OCI-LY7 (cell line): Measurements from ENCODE around the gene MYLK4. TPM values are rescaled to one million over a fixed set of nuclear protein-coding genes. Genes with fewer than 3 reads are reported as not detected.

Experiments used
- BruUV-seq: library from RNA; stranded (reverse); fragments of 400-500 nt; replicated peaks from 2 replicates; lab custom pipeline; 2021; lab: Mats Ljungman, UMichigan
- CTCF ChIA-PET: fragments of 300-600 bp; sonication (Branson Sonifier 250); formaldehyde crosslinking; loops from one replicate; lab custom pipeline; 2022; ENCODE audit warnings: antibody characterized with exemption; ENCODE audit not compliant: unreplicated experiment; lab: Charles Lee
- POLR2A ChIA-PET: fragments of 300-600 bp; sonication (Branson Sonifier 250); formaldehyde crosslinking; loops from one replicate; lab custom pipeline; 2022; ENCODE audit warnings: antibody characterized with exemption; lab: Charles Lee
- DNase-seq: peaks from one replicate; pipeline ENCODE4 v3.0.0-alpha.2; 2015; ENCODE audit warnings: low spot score
- H2AFZ ChIP-seq: fragments of 200-600 bp; sonication (generic), shearing (Covaris generic); 2 replicates; pipeline ENCODE4 v1.6.1; 2014; ENCODE audit warnings: mild to moderate bottlenecking, antibody characterized with exemption, low read length, moderate library complexity
- H3K27ac ChIP-seq: fragments of 200-600 bp; sonication (generic); 2 replicates; pipeline ENCODE4 v1.5.1; 2014; ENCODE audit warnings: mixed run types, low read depth, mild to moderate bottlenecking, moderate library complexity, low read length, inconsistent platforms; ENCODE audit not compliant: poor library complexity, severe bottlenecking
- H3K36me3 ChIP-seq: fragments of 200-600 bp; sonication (generic); 2 replicates; pipeline ENCODE4 v1.6.1; 2014; ENCODE audit warnings: mild to moderate bottlenecking, antibody characterized with exemption, low read length, moderate library complexity, mixed read lengths; ENCODE audit not compliant: insufficient read depth
- H3K4me1 ChIP-seq: fragments of 200-600 bp; sonication (generic); 2 replicates; pipeline ENCODE4 v1.5.1; 2014; ENCODE audit warnings: mild to moderate bottlenecking, low read length; ENCODE audit not compliant: insufficient read depth, poor library complexity, severe bottlenecking
- H3K4me2 ChIP-seq: fragments of 200-600 bp; sonication (generic); 2 replicates; pipeline ENCODE4 v1.6.1; 2014; ENCODE audit warnings: mild to moderate bottlenecking, low read length
- H3K4me3 ChIP-seq: fragments of 200-600 bp; sonication (generic); 2 replicates; pipeline ENCODE4 v1.5.1; 2014; ENCODE audit warnings: mild to moderate bottlenecking, low read depth, low read length; ENCODE audit not compliant: poor library complexity, severe bottlenecking
- H3K79me2 ChIP-seq: fragments of 200-600 bp; sonication (generic); 2 replicates; pipeline ENCODE4 v1.6.1; 2016; ENCODE audit warnings: low read depth, mild to moderate bottlenecking, low read length, moderate library complexity, mixed read lengths; ENCODE audit not compliant: insufficient read depth
- H3K9me2 ChIP-seq: fragments of 200-600 bp; sonication (generic); 2 replicates; pipeline ENCODE4 v1.6.1; 2016; ENCODE audit warnings: mild to moderate bottlenecking, low read length, mixed read lengths; ENCODE audit not compliant: insufficient read depth
- H3K9me3 ChIP-seq: fragments of 200-600 bp; sonication (generic); 2 replicates; pipeline ENCODE4 v1.6.1; 2014; ENCODE audit warnings: mild to moderate bottlenecking, mixed run types, low read length, mixed read lengths
- H4K20me1 ChIP-seq: fragments of 200-600 bp; sonication (generic); 2 replicates; pipeline ENCODE4 v1.6.1; 2014; ENCODE audit warnings: mild to moderate bottlenecking, antibody characterized with exemption, low read length, moderate library complexity, mixed read lengths; ENCODE audit not compliant: insufficient read depth
- CTCF ChIP-seq: fragments of 200-600 bp; sonication (generic); conservative IDR thresholded peaks from 2 replicates; pipeline ENCODE4 v1.5.1; 2014; ENCODE audit warnings: mild to moderate bottlenecking, antibody characterized with exemption, low read length, moderate library complexity, mixed read lengths
- EZH2phosphoT487 ChIP-seq: fragments of 200-600 bp; sonication (generic); IDR thresholded peaks from 2 replicates; pipeline ENCODE4 v1.6.1; 2018; ENCODE audit warnings: low read depth, borderline replicate concordance, mild to moderate bottlenecking, mixed run types, antibody characterized with exemption, low read length, moderate library complexity, mixed read lengths
- intact Hi-C: fragments of 100-400 bp; cut with micrococcal nuclease; formaldehyde crosslinking; loops from one replicate; pipeline ENCODE4 v1.10.0; 2022; ENCODE audit not compliant: unreplicated experiment
- total RNA-seq, 2 experiments: library from RNA; depleted of rRNA in 1 of 2; stranded (reverse); fragments of >200 nt in 1 of 2; shearing (Covaris generic) in 1 of 2; gene quantifications; 2 replicates each; pipeline ENCODE4 v1.2.3, GENCODE V29; 2014 to 2022

Gene MYLK4
- total RNA-seq, 2 experiments from 2014 or later: 0.16 to 0.36 TPM

GRCh38 chr6:2656460-2657079 is 94.2 kb downstream of the MYLK4 start:
- no peaks in the 10 kb centered on the region for H3K4me1 ChIP-seq
- H3K4me2 ChIP-seq: no peak overlapping the region
- no TSS peak for BruUV-seq
- no peak overlapping the region for H3K27ac ChIP-seq
- no peaks in the 10 kb centered on the region for H3K9me2 ChIP-seq
- H3K9me3 ChIP-seq: no peaks in the 10 kb centered on the region
- H3K36me3 ChIP-seq: no peaks in the 10 kb centered on the region
- H3K4me3 ChIP-seq: no peak overlapping the region
- ChIA-PET POLR2A (no interaction called here), CTCF (no interaction called here)
- H2AFZ ChIP-seq: no peak overlapping the region
- no peaks in the 10 kb centered on the region for H3K79me2 ChIP-seq
- TF ChIP-seq CTCF (no peak), EZH2phosphoT487 (no peak)
- intact Hi-C loops: no loop called here
- H4K20me1 ChIP-seq: no peaks in the 10 kb centered on the region
- no peak for DNase-seq

- H4K20me1 ChIP-seq: no peaks in the 10 kb centered on the region
- POLR2A ChIA-PET: no interaction called here
- H3K9me2 ChIP-seq: no peaks in the 10 kb centered on the region
- H3K9me3 ChIP-seq: no peaks in the 10 kb centered on the region
- no peaks in the 10 kb centered on the region for H3K79me2 ChIP-seq
- CTCF ChIA-PET: no interaction called here
- H3K4me2 ChIP-seq: no peak overlapping the region
- no peak overlapping the region for H2AFZ ChIP-seq
- DNase-seq: no peak
- TF ChIP-seq CTCF (no peak), EZH2phosphoT487 (no peak)
- no peaks in the 10 kb centered on the region for H3K36me3 ChIP-seq
- intact Hi-C loops: no loop called here
- H3K4me1 ChIP-seq: no peaks in the 10 kb centered on the region
- no peak overlapping the region for H3K27ac ChIP-seq
- no peak overlapping the region for H3K4me3 ChIP-seq
- BruUV-seq: no TSS peak
Measured at GRCh38 chr6:2655844-2656433, 94.8 kb downstream of the MYLK4 start.

GRCh38 chr6:2653369-2654032 is 97.2 kb downstream of the MYLK4 start:
- no TSS peak for BruUV-seq
- no peaks in the 10 kb centered on the region for H3K36me3 ChIP-seq
- DNase-seq: no peak
- H3K9me3 ChIP-seq: no peaks in the 10 kb centered on the region
- no peaks in the 10 kb centered on the region for H3K79me2 ChIP-seq
- H3K9me2 ChIP-seq: no peaks in the 10 kb centered on the region
- no peak overlapping the region for H3K4me2 ChIP-seq
- POLR2A ChIA-PET: interaction anchor here (0.7 kb wide), 1 partner anchor 641 kb away, joined by 3 read pairs; no protein-coding TSS in a partner anchor
- no peak for TF ChIP-seq CTCF
- TF ChIP-seq EZH2phosphoT487: no peak
- no peaks in the 10 kb centered on the region for H4K20me1 ChIP-seq
- H3K27ac ChIP-seq: no peak overlapping the region
- CTCF ChIA-PET: no interaction called here
- no peak overlapping the region for H2AFZ ChIP-seq
- H3K4me1 ChIP-seq: no peaks in the 10 kb centered on the region
- no peak overlapping the region for H3K4me3 ChIP-seq
- intact Hi-C loops: no loop called here
